Esophagus squamous epithelium (tissue), 5 donors: ENCODE measurements around the gene MYO1D. TPM values are rescaled to one million over a fixed set of nuclear protein-coding genes. Genes with fewer than 3 reads are reported as not detected.

Source experiments
- DNase-seq: peaks from one replicate; lab custom pipeline; 2025; lab: John Stamatoyannopoulos, UW
- H3K27ac ChIP-seq, 4 donors: fragments of 200-600 bp; sonication (generic); one replicate each; pipeline ENCODE4 v1.5.1; 2016 to 2019; ENCODE audit warnings: mild to moderate bottlenecking in 1 of 4
- H3K27me3 ChIP-seq, 4 donors: fragments of 200-600 bp; sonication (generic); 1 replicate in 3 of 4; 2 replicates in 1 of 4; pipeline versions ENCODE4 v1.5.1 to v1.6.0; 2017 to 2021; ENCODE audit warnings: antibody characterized with exemption in 1 of 4
- H3K36me3 ChIP-seq, 3 donors: fragments of 200-600 bp; sonication (generic); one replicate each; pipeline ENCODE4 v1.5.1; 2016 to 2019
- H3K4me1 ChIP-seq, 3 donors: fragments of 200-600 bp; sonication (generic); one replicate each; pipeline ENCODE4 v1.5.1; 2017 to 2019
- H3K4me3 ChIP-seq, 4 donors: fragments of 200-600 bp; sonication (generic); 1 replicate in 3 of 4; 2 replicates in 1 of 4; pipeline ENCODE4 v1.5.1; 2016 to 2019; ENCODE audit warnings: mild to moderate bottlenecking in 2 of 4, moderate library complexity in 1 of 4
- H3K9me3 ChIP-seq, 3 donors: fragments of 200-600 bp; sonication (generic); one replicate each; pipeline ENCODE4 v1.5.1; 2016 to 2019
- CTCF ChIP-seq, 6 experiments: fragments of 450-650 bp in 4 of 6; fragments of 200-600 bp in 2 of 6; sonication (generic) in 2 of 6; IDR thresholded peaks; one replicate each; pipeline ENCODE4 v1.5.1; 2016 to 2019; ENCODE audit warnings: antibody characterized with exemption in 6 of 6, mild to moderate bottlenecking in 4 of 6, moderate library complexity in 4 of 6
- POLR2A ChIP-seq, 4 donors: fragments of 450-650 bp; IDR thresholded peaks; one replicate each; pipeline ENCODE4 v1.6.1; 2017; ENCODE audit warnings: antibody characterized with exemption in 4 of 4, mild to moderate bottlenecking in 4 of 4, moderate library complexity in 3 of 4
- WGBS, 2 donors: methylation state at CpG; one replicate each; pipeline ENCODE4 v1.1.5; 2018; 5-methylcytosine and 5-hydroxymethylcytosine counted together
- intact Hi-C: fragments of 100-400 bp; cut with DNase I; formaldehyde crosslinking; loops from one replicate; pipeline ENCODE4 v1.15.0; 2022
- total RNA-seq, 4 donors: library from RNA; depleted of rRNA; stranded (reverse); fragments of >200 nt; gene quantifications; one replicate each; pipeline ENCODE4 v1.1.0, GENCODE V29; 2016
- donor health status: DM: yes; HTN: yes; CAD: no.

MYO1D gene
- total RNA-seq, 4 donors from 2014 or later: 58.8 to 86.8 (median 64.3) TPM

GRCh38 chr17:32446949-32447348, 430.0 kb downstream of the MYO1D start:
- TF ChIP-seq POLR2A (IDR thresholded peaks at IDR 0.05): no peak
- TF ChIP-seq CTCF (IDR thresholded peaks at IDR 0.05): no peak
- 59 to 100% methylated on average over 2 of the region's 2 CpGs for WGBS, 2 donors

GRCh38 chr17:32445971-32446370, 431.0 kb downstream of the MYO1D start:
- Histone ChIP-seq H3K4me1 (peaks cover 14 to 40% (median 17%) of the 10 kb centered on the region in 3 donors), H3K4me3 (peak overlapping the region in 2 of 4 donors; percentile 80 to 81), H3K27me3 (no peaks in the 10 kb centered on the region), H3K36me3 (peaks cover 0 to 42% (median 6%) of the 10 kb centered on the region in 3 donors), H3K9me3 (no peaks in the 10 kb centered on the region), H3K27ac (peak overlapping the region in 1 of 4 donors; percentile 90)
- 45 to 48% methylated on average over 2 of the region's 2 CpGs for WGBS, 2 donors
- intact Hi-C loops: no loop called here
- no peak for DNase-seq
- TF ChIP-seq POLR2A (IDR thresholded peaks at IDR 0.05) (no peak), CTCF (IDR thresholded peaks at IDR 0.05) (no peak)

More at GRCh38 chr17:32446949-32447348, 430.0 kb downstream of the MYO1D start:
- Histone ChIP-seq H3K36me3 (peaks cover 0 to 52% (median 6%) of the 10 kb centered on the region in 3 donors), H3K4me3 (no peak overlapping the region), H3K9me3 (no peaks in the 10 kb centered on the region), H3K27ac (no peak overlapping the region), H3K4me1 (peaks cover 14 to 40% (median 17%) of the 10 kb centered on the region in 3 donors), H3K27me3 (no peaks in the 10 kb centered on the region)
- DNase-seq: no peak
- intact Hi-C loops: no loop called here

GRCh38 chr17:32445497-32445896, 431.4 kb downstream of the MYO1D start:
- H3K4me3 ChIP-seq: peak overlapping the region; percentile 80 to 99 (median 90)
- 10 to 17% methylated on average over 6 of the region's 6 CpGs for WGBS, 2 donors
- H3K27me3 ChIP-seq: no peaks in the 10 kb centered on the region
- no peak for DNase-seq
- H3K9me3 ChIP-seq: no peaks in the 10 kb centered on the region
- peaks cover 0 to 37% (median 6%) of the 10 kb centered on the region in 3 donors for H3K36me3 ChIP-seq
- no peak for TF ChIP-seq POLR2A (IDR thresholded peaks at IDR 0.05)
- TF ChIP-seq CTCF (IDR thresholded peaks at IDR 0.05): no peak
- intact Hi-C loops: no loop called here
- peaks cover 14 to 40% (median 17%) of the 10 kb centered on the region in 3 donors for H3K4me1 ChIP-seq
- H3K27ac ChIP-seq: peak overlapping the region; percentile 83 to 95 (median 92)

- H3K4me1 ChIP-seq: peaks cover 14 to 40% (median 17%) of the 10 kb centered on the region in 3 donors
- H3K27ac ChIP-seq: peak overlapping the region; percentile 83 to 95 (median 92)
- DNase-seq: no peak
- no peaks in the 10 kb centered on the region for H3K27me3 ChIP-seq
- H3K4me3 ChIP-seq: peak overlapping the region; percentile 80 to 99 (median 90)
- intact Hi-C loops: no loop called here
- 0% methylated on average over 4 to 14 of the region's 14 CpGs for WGBS, 2 donors
- no peak for TF ChIP-seq CTCF (IDR thresholded peaks at IDR 0.05)
- no peak for TF ChIP-seq POLR2A (IDR thresholded peaks at IDR 0.05)
- peaks cover 0 to 33% (median 6%) of the 10 kb centered on the region in 3 donors for H3K36me3 ChIP-seq
- no peaks in the 10 kb centered on the region for H3K9me3 ChIP-seq
These were observed 431.9 kb downstream of the MYO1D start for GRCh38 chr17:32445074-32445415.

GRCh38 chr17:32444301-32445073, 432.4 kb downstream of the MYO1D start, which contains the start of gene PSMD11:
TSS of gene PSMD11 (plus strand) at chr17:32444510. CDS start at chr17:32444524, 14 bp downstream.
- 0% methylated on average over 1 of the region's 74 CpGs; no CpG with 5 or more reads in 1 of the 2 donors for WGBS, 2 donors
- intact Hi-C loops: no loop called here

More at GRCh38 chr17:32444301-32445073, 432.4 kb downstream of the MYO1D start, which contains the start of gene PSMD11:
- Histone ChIP-seq H3K27ac (peak within 1 kb of the TSS; percentile 83 to 95 (median 92)), H3K27me3 (no peaks in the 10 kb centered on the region), H3K9me3 (no peaks in the 10 kb centered on the region), H3K36me3 (peaks cover 0 to 27% (median 6%) of the 10 kb centered on the region in 3 donors), H3K4me3 (peak within 1 kb of the TSS; percentile 80 to 99 (median 90)), H3K4me1 (peaks cover 14 to 40% (median 17%) of the 10 kb centered on the region in 3 donors)
- peak; percentile 82 for DNase-seq
- TF ChIP-seq POLR2A (IDR thresholded peaks at IDR 0.05): peak in 3 of 4 donors; percentile 48 to 72 (median 52)
- peak; percentile 76 to 93 (median 89) for TF ChIP-seq CTCF (IDR thresholded peaks at IDR 0.05)
